Measurements from ENCODE around the gene MICB. TPM values are rescaled to one million over a fixed set of nuclear protein-coding genes. Genes with fewer than 3 reads are reported as not detected.

MICB gene
- total RNA-seq, 1 donor from 2014 or later = 5.8 TPM

DNA sequence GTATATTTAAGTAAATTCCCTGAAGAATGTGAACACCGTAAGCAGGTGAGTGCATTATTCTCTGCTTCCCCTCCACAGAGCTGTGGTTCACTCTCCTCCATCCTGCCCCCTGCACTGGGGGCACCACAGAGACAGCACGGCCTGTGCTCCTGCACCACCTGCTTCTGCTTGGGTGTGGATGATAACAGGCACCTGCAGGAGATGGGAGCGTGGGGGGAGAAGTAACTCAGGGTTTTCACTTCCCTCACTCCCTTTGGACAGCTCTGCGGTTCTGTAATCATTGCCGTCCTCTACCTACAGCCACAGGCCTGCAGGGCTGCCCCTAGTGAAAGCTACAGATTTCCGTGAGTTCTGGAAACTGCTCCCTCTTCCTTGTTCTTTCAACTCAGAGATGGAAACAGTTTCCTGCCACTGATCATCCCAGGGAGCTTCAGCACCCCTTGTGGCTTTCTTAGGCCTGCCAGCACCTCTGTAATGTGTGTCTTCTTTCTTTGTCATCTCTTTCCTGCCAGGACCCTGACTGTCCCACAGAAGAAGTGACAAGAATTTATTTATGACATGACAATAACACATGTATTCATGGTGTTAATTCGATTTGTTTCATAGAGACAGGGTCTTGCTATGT lies 21.3 kb upstream of the MICB start:
- Mint-ChIP-seq H3K27ac (ENCODE audit: unreplicated experiment) (no peak overlapping the region), H3K36me3 (ENCODE audit: low read depth, unreplicated experiment) (no peaks in the 10 kb centered on the region), H3K9me3 (ENCODE audit: unreplicated experiment) (no peaks in the 10 kb centered on the region), H3K27me3 (ENCODE audit: low read depth, unreplicated experiment) (peaks cover 42% of the 10 kb centered on the region), H3K4me1 (ENCODE audit: low read depth, unreplicated experiment) (no peaks in the 10 kb centered on the region), H3K4me3 (ENCODE audit: unreplicated experiment) (no peak overlapping the region)
- peaks cover 9% of the 10 kb centered on the region for H3K27me3 ChIP-seq (ENCODE audit: insufficient read depth, low read length)
- FAIRE-seq (no peak), DNase-seq (ENCODE audit: low read depth) (no peak)
- TF ChIP-seq EZH2 (IDR thresholded peaks at IDR 0.05; ENCODE audit: insufficient read depth, low read length) = no peak
- TF ChIP-seq, protein P1, sequence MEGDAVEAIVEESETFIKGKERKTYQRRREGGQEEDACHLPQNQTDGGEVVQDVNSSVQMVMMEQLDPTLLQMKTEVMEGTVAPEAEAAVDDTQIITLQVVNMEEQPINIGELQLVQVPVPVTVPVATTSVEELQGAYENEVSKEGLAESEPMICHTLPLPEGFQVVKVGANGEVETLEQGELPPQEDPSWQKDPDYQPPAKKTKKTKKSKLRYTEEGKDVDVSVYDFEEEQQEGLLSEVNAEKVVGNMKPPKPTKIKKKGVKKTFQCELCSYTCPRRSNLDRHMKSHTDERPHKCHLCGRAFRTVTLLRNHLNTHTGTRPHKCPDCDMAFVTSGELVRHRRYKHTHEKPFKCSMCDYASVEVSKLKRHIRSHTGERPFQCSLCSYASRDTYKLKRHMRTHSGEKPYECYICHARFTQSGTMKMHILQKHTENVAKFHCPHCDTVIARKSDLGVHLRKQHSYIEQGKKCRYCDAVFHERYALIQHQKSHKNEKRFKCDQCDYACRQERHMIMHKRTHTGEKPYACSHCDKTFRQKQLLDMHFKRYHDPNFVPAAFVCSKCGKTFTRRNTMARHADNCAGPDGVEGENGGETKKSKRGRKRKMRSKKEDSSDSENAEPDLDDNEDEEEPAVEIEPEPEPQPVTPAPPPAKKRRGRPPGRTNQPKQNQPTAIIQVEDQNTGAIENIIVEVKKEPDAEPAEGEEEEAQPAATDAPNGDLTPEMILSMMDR (IDR thresholded peaks at IDR 0.05; ENCODE audit: insufficient read depth, low read depth, low read length) = no peak
- H3K36me3 ChIP-seq (ENCODE audit: insufficient read depth, low read length) = no peaks in the 10 kb centered on the region
- peaks cover 10% of the 10 kb centered on the region for H3K4me1 ChIP-seq (ENCODE audit: insufficient read depth, low read length)
- no peak overlapping the region for H3K4me3 ChIP-seq (ENCODE audit: insufficient read depth, low read depth, low read length)
- H3K9ac ChIP-seq (ENCODE audit: low read length) = no peak overlapping the region
- no peaks in the 10 kb centered on the region for H4K20me1 ChIP-seq (ENCODE audit: insufficient read depth, low read length)
- no peaks in the 10 kb centered on the region for H3K79me2 ChIP-seq (ENCODE audit: insufficient read depth, low read length)
- no peak overlapping the region for H3K4me2 ChIP-seq (ENCODE audit: low read length)
- no peak overlapping the region for H3K27ac ChIP-seq (ENCODE audit: low read depth, low read length)
- H3K9me3 ChIP-seq (ENCODE audit: insufficient read depth, low read depth, low read length) = no peaks in the 10 kb centered on the region
- H2AFZ ChIP-seq (ENCODE audit: low read depth, low read length) = no peak overlapping the region

DNA sequence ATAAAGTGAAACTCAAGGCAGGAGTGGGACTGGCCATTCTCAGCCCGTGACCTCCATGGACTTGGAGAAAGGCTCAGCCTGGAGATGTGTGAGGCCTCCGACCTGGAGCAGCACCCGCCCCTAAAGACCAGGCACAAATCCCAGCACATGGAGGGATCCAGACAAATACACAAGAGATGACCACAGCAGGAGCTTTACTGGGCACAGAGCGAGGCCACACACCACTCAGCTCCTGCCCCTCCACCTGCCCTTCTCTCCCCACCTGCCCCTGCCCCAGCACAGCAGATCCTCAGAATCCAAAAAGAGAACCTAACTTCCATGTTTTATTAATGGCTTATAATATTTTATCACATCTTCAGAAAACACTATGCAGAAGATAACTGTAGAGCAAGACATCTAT lies 20.4 kb upstream of the MICB start:
- no peaks in the 10 kb centered on the region for H4K20me1 ChIP-seq (ENCODE audit: insufficient read depth, low read length)
- peaks cover 11% of the 10 kb centered on the region for H3K27me3 ChIP-seq (ENCODE audit: insufficient read depth, low read length)
- H3K36me3 Mint-ChIP-seq (ENCODE audit: low read depth, unreplicated experiment) = no peaks in the 10 kb centered on the region
- DNase-seq (ENCODE audit: low read depth) (no peak), FAIRE-seq (no peak)
- no peaks in the 10 kb centered on the region for H3K4me1 Mint-ChIP-seq (ENCODE audit: low read depth, unreplicated experiment)
- H3K79me2 ChIP-seq (ENCODE audit: insufficient read depth, low read length) = no peaks in the 10 kb centered on the region
- peaks cover 35% of the 10 kb centered on the region for H3K27me3 Mint-ChIP-seq (ENCODE audit: low read depth, unreplicated experiment)
- TF ChIP-seq EZH2 (IDR thresholded peaks at IDR 0.05; ENCODE audit: insufficient read depth, low read length) = no peak
- TF ChIP-seq, protein P1 (IDR thresholded peaks at IDR 0.05; ENCODE audit: insufficient read depth, low read depth, low read length) = no peak
- H3K27ac ChIP-seq (ENCODE audit: low read depth, low read length) = no peak overlapping the region
- H3K9me3 Mint-ChIP-seq (ENCODE audit: unreplicated experiment) = no peaks in the 10 kb centered on the region
- H3K4me3 ChIP-seq (ENCODE audit: insufficient read depth, low read depth, low read length) = no peak overlapping the region
- no peaks in the 10 kb centered on the region for H3K36me3 ChIP-seq (ENCODE audit: insufficient read depth, low read length)
- peaks cover 10% of the 10 kb centered on the region for H3K4me1 ChIP-seq (ENCODE audit: insufficient read depth, low read length)
- H3K4me3 Mint-ChIP-seq (ENCODE audit: unreplicated experiment) = no peak overlapping the region
- H3K9ac ChIP-seq (ENCODE audit: low read length) = no peak overlapping the region
- H2AFZ ChIP-seq (ENCODE audit: low read depth, low read length) = no peak overlapping the region
- H3K27ac Mint-ChIP-seq (ENCODE audit: unreplicated experiment) = no peak overlapping the region
- no peak overlapping the region for H3K4me2 ChIP-seq (ENCODE audit: low read length)
- H3K9me3 ChIP-seq (ENCODE audit: insufficient read depth, low read depth, low read length) = no peaks in the 10 kb centered on the region

DNA sequence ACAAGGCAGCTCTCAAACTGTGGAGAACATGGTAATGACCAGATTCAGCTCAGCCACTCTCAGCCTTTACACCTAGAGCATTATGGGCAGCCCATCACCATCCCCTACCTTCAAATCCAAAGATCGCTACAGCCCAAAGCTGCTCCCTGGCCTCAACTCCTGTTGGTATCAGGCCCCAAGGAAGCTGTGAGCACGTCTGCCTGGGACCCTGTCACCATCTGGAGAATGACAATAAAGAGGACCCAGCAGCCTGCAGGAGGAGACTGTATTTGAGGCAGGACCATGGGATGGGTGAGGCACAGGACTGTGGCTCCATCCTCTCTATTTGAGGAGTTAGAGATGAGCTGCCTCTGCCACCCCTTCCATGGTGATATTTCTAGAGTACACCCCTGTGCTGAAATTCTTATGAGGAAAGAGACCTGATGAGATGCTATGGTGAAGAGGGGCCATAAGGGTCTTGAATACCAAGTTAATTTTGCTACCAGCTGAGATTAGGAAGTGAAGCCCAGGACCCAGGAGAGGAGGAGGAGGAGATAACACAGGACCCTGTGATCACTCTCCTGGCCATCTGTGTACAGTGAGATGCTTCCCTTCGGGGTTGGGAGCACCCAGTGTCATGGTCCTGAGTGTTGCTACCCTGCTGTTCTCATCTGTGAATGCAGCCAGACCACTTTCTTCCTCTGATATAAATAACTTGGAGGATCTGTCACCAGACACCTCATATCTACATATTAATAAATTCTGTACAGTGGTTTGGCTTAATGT lies 19.6 kb upstream of the MICB start:
- Histone ChIP-seq H3K9me3 (ENCODE audit: insufficient read depth, low read depth, low read length) (no peaks in the 10 kb centered on the region), H3K4me1 (ENCODE audit: insufficient read depth, low read length) (peaks cover 10% of the 10 kb centered on the region), H3K36me3 (ENCODE audit: insufficient read depth, low read length) (no peaks in the 10 kb centered on the region), H2AFZ (ENCODE audit: low read depth, low read length) (no peak overlapping the region), H3K4me2 (ENCODE audit: low read length) (no peak overlapping the region), H3K9ac (ENCODE audit: low read length) (no peak overlapping the region), H3K27me3 (ENCODE audit: insufficient read depth, low read length) (peaks cover 11% of the 10 kb centered on the region), H3K79me2 (ENCODE audit: insufficient read depth, low read length) (no peaks in the 10 kb centered on the region), H3K27ac (ENCODE audit: low read depth, low read length) (no peak overlapping the region), H3K4me3 (ENCODE audit: insufficient read depth, low read depth, low read length) (no peak overlapping the region), H4K20me1 (ENCODE audit: insufficient read depth, low read length) (no peaks in the 10 kb centered on the region)
- FAIRE-seq (no peak), DNase-seq (ENCODE audit: low read depth) (no peak)
- Mint-ChIP-seq H3K27me3 (ENCODE audit: low read depth, unreplicated experiment) (peaks cover 31% of the 10 kb centered on the region), H3K9me3 (ENCODE audit: unreplicated experiment) (no peaks in the 10 kb centered on the region), H3K4me3 (ENCODE audit: unreplicated experiment) (no peak overlapping the region), H3K36me3 (ENCODE audit: low read depth, unreplicated experiment) (no peaks in the 10 kb centered on the region), H3K4me1 (ENCODE audit: low read depth, unreplicated experiment) (no peaks in the 10 kb centered on the region), H3K27ac (ENCODE audit: unreplicated experiment) (no peak overlapping the region)
- TF ChIP-seq EZH2 (IDR thresholded peaks at IDR 0.05; ENCODE audit: insufficient read depth, low read length) = no peak
- TF ChIP-seq, protein P1 (IDR thresholded peaks at IDR 0.05; ENCODE audit: insufficient read depth, low read depth, low read length) = no peak
